ENCODE measurements around the gene RNFT2. TPM values are rescaled to one million over a fixed set of nuclear protein-coding genes. Genes with fewer than 3 reads are reported as not detected.

The RNFT2 gene
- total RNA-seq, 1 donor from 2014 or later: 0.66 TPM

GRCh38 chr12:116712458-116713303 is 25.4 kb upstream of the RNFT2 start:
- Histone ChIP-seq H3K27me3 (ENCODE audit: low read depth) (no peaks in the 10 kb centered on the region), H3K36me3 (peaks cover 20% of the 10 kb centered on the region), H3K4me1 (peaks cover 30% of the 10 kb centered on the region), H3K4me3 (no peak overlapping the region), H3K27ac (replicated peaks) (no peak overlapping the region), H3K9me3 (replicated peaks) (no peaks in the 10 kb centered on the region)
- TF ChIP-seq, protein P1, sequence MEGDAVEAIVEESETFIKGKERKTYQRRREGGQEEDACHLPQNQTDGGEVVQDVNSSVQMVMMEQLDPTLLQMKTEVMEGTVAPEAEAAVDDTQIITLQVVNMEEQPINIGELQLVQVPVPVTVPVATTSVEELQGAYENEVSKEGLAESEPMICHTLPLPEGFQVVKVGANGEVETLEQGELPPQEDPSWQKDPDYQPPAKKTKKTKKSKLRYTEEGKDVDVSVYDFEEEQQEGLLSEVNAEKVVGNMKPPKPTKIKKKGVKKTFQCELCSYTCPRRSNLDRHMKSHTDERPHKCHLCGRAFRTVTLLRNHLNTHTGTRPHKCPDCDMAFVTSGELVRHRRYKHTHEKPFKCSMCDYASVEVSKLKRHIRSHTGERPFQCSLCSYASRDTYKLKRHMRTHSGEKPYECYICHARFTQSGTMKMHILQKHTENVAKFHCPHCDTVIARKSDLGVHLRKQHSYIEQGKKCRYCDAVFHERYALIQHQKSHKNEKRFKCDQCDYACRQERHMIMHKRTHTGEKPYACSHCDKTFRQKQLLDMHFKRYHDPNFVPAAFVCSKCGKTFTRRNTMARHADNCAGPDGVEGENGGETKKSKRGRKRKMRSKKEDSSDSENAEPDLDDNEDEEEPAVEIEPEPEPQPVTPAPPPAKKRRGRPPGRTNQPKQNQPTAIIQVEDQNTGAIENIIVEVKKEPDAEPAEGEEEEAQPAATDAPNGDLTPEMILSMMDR (IDR thresholded peaks at IDR 0.05; ENCODE audit: borderline replicate concordance): no peak
- DNase-seq: no peak
- intact Hi-C loops (cut with micrococcal nuclease): no loop called here

- Histone ChIP-seq H3K9me3 (replicated peaks) (no peaks in the 10 kb centered on the region), H3K27me3 (ENCODE audit: low read depth) (no peaks in the 10 kb centered on the region), H3K36me3 (peaks cover 21% of the 10 kb centered on the region), H3K4me3 (no peak overlapping the region), H3K27ac (replicated peaks) (no peak overlapping the region), H3K4me1 (peaks cover 34% of the 10 kb centered on the region)
- intact Hi-C loops (cut with micrococcal nuclease): no loop called here
- no peak for DNase-seq
- TF ChIP-seq, protein P1 (IDR thresholded peaks at IDR 0.05; ENCODE audit: borderline replicate concordance): no peak
Observed at GRCh38 chr12:116713527-116713926, 24.6 kb upstream of the RNFT2 start.

DNA sequence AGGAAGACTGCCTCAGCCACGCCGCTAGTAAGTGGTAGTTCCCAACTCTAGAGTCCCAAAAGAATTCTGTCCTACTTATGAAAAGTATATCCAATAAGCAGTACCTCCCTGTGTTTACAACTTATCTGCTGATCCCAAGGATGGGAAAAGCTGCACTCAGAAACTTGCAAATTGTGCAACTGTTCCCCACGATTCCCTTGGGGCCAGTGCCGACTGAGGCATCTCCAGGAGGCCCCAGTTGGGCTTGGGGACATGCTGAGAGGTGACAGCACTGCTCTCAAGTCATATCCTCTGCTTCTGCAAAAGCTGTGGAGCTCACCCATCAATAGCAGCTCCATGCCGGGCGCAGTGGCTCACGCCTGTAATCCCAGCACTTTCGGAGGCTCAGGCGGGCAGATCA is 23.9 kb upstream of the RNFT2 start:
- Histone ChIP-seq H3K4me1 (peaks cover 34% of the 10 kb centered on the region), H3K27ac (replicated peaks) (no peak overlapping the region), H3K27me3 (ENCODE audit: low read depth) (no peaks in the 10 kb centered on the region), H3K9me3 (replicated peaks) (no peaks in the 10 kb centered on the region), H3K4me3 (no peak overlapping the region), H3K36me3 (peaks cover 21% of the 10 kb centered on the region)
- intact Hi-C loops (cut with micrococcal nuclease): no loop called here
- no peak for DNase-seq
- TF ChIP-seq, protein P1 (IDR thresholded peaks at IDR 0.05; ENCODE audit: borderline replicate concordance): no peak

- TF ChIP-seq, protein P1 (IDR thresholded peaks at IDR 0.05; ENCODE audit: borderline replicate concordance): no peak
- peak; percentile 75 for DNase-seq
- Histone ChIP-seq H3K4me3 (peak overlapping the region; percentile 44), H3K27ac (replicated peaks) (peak overlapping the region; percentile 36), H3K4me1 (peaks cover 41% of the 10 kb centered on the region), H3K9me3 (replicated peaks) (no peaks in the 10 kb centered on the region), H3K36me3 (peaks cover 24% of the 10 kb centered on the region), H3K27me3 (ENCODE audit: low read depth) (no peaks in the 10 kb centered on the region)
- intact Hi-C loops (cut with micrococcal nuclease): no loop called here
Observed at GRCh38 chr12:116717466-116718437, 20.4 kb upstream of the RNFT2 start.

DNA sequence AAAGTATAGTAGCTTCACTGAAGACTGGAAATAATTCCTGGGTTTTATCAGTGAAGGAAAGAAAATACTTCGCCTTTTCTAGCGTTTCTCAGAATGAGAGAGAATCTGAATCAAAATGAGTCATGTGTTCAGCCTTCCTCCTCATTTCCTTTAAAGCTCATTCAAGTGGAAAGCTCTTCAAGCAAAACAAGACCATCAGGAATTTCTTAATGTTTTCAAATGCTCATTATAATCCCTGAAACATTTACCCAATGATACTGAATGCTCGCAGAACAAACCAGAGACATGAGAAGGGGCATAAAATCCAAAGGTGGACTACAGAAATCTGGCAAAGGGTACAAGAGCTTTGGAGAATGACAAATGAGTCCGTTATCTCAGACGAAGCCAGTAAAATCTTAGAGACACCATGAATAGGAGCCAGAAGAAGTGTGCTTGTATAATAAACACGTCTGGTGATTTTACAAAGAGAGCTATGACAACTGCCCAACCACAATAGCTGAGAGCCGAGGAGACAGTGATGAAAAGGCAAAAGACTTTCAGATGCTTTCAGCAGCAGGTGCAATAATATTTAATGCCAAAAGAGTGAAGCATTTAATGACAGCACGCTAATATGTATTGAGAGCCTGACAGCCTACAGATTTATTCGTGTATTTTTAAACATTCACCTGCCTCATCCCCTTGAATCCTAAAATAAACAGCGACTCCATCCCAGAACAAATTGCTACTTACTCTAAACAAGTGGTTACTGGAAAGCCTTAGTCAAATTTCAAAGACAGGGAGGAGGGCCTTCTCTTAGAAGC is 19.3 kb upstream of the RNFT2 start:
- Histone ChIP-seq H3K9me3 (replicated peaks) (no peaks in the 10 kb centered on the region), H3K4me1 (peaks cover 37% of the 10 kb centered on the region), H3K27me3 (ENCODE audit: low read depth) (no peaks in the 10 kb centered on the region), H3K36me3 (peaks cover 28% of the 10 kb centered on the region), H3K27ac (replicated peaks) (peak overlapping the region; percentile 36), H3K4me3 (no peak overlapping the region)
- DNase-seq: no peak
- TF ChIP-seq, protein P1 (IDR thresholded peaks at IDR 0.05; ENCODE audit: borderline replicate concordance): no peak
- intact Hi-C loops (cut with micrococcal nuclease): no loop called here
